HG03280 (cell line): ENCODE results near the gene PLXNA2.

Source experiments
- ATAC-seq: cut with Tn5 transposase; IDR thresholded peaks from one replicate; pipeline ENCODE4 v1.9.1; 2021; ENCODE audit warnings: mild to moderate bottlenecking, moderate library complexity; ENCODE audit not compliant: unreplicated experiment

PLXNA2 gene

GRCh38 chr1:208006258-208006920 lies 237.8 kb downstream of the PLXNA2 start:
- no peak for ATAC-seq

DNA sequence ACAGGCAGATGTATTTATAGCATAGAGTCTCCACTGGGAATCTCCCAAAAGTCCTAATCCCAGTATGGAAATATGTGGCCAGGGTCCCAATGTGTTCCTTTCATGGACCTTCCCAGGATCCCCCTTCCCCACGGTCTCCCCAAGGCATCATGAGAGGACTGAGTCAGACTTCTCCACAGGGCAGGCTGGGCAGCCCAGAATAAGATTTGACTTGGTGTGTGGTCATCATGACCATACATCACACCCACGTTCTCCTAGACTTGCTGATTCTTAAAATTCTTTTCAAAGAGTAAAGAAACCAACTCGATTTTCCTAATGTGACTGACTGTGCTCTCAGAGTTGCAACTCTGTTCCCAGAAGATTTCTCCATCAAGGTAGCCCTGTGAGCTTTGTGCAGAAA lies 239.3 kb downstream of the PLXNA2 start:
- ATAC-seq = no peak

DNA sequence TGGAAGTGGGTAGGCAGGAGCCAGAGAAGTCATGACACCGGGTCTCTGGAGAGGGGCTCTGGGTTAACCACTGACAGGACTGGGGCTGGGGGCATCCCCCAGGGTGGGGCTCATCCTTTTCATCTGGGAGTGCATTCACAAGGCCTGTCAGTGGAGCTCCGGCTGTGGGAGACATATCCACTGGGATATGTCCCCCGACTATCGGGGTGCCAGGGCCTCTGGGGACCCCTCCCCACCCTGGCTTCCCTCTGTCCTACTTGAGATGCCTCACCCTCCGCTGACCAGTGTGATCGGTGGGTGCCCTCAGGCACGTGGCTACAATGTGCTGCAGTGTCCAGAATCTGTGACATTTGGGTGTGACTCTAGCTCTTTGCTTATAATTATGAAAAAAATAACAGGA lies 240.9 kb downstream of the PLXNA2 start:
- no peak for ATAC-seq

DNA sequence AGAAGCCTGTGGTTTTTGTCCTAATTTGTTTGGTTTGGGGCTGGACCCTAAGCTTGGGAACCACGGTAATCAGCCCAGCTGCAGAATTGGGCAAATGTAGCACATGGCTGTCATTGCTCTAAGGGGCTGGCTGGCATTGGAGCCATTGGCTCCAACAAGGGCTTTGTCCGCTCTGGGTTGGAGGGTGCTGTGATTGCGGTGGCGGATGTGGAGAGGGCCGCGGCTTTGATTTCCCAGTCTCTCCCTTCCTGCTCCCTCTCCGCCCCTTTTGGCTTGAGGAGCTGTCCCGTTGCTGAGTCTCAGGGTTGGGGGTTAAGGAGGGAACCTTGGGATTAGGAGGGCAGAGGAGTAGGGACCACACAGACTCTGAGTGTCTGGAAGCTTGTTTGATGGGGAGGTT lies 241.5 kb downstream of the PLXNA2 start:
- no peak for ATAC-seq

- no peak for ATAC-seq
Measured at GRCh38 chr1:208002078-208002477, 242.1 kb downstream of the PLXNA2 start.

- ATAC-seq = no peak
Measured at GRCh38 chr1:208000504-208000903, 243.7 kb downstream of the PLXNA2 start.

- ATAC-seq = no peak
Measured at GRCh38 chr1:207999972-208000371, 244.2 kb downstream of the PLXNA2 start.

DNA sequence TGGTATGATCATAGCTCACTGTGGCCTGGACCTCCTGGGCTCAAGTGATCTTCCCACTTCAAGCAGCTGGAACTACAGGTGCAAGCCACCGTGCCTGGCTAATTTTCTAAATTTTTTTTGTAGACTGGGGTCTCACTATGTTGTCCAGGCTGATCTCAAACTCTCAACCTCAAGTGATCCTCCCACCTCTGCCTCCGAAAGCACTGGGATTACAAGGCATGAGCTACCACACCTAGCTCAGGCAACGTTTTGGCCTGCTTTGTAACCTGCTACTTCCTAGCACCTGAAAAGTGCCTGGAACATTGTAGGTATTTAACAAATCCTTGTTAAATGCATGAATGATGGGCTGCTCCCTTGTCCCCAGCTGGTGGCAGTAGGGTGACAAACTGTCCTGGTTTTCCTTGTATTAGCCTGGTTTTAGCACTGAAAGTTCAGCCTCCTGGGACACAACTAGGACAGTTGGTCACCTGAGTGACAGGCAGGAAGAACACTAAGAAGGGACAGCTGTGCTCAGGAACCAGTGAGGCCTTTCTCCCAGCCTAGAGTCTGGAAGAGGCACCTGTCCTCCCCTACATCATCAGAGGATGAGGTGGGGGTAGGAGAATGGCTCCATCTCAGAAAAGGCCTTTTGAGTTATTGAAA lies 244.8 kb downstream of the PLXNA2 start:
- no peak for ATAC-seq

DNA sequence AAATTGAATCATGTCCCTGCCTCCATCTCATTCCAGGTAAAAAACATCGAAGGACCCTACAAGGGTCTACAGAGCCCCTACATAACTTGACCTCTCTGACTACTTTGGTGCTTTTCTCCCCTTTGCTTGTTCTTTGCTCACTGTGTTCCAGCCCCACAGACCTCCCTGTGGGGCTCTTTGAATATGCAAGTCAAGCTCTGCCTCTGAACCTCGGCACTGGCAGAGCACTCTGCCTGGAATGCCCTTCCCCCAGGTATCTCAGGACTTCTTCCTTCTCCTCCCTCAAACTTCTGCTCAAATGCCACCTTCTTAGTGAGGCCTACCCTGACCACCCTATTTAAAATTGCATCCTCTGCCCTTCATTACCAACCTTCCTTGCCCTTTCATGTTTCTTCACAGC lies 245.5 kb downstream of the PLXNA2 start:
- ATAC-seq = no peak

GRCh38 chr1:207997486-207998268 lies 246.5 kb downstream of the PLXNA2 start:
- ATAC-seq = peak; percentile 76

DNA sequence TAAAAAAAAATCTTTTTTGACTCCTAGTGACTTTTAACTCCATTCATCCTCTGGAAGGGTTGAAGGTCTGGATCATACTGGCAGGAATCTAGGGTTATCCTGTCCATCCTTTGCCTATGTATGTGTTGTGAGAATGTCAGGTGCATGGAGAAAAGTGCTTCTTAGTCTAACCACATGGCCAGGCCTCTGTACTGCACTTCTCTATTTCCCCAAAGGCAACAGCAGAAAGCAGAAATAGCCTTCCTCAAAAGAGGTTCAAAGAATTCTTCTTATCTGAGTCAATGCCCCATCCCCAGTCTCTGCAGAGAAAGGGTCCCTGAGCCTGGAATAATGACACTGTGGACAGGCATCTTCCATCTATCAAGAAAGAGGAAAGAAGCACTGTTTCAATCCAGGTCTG lies 247.5 kb downstream of the PLXNA2 start:
- ATAC-seq = no peak

DNA sequence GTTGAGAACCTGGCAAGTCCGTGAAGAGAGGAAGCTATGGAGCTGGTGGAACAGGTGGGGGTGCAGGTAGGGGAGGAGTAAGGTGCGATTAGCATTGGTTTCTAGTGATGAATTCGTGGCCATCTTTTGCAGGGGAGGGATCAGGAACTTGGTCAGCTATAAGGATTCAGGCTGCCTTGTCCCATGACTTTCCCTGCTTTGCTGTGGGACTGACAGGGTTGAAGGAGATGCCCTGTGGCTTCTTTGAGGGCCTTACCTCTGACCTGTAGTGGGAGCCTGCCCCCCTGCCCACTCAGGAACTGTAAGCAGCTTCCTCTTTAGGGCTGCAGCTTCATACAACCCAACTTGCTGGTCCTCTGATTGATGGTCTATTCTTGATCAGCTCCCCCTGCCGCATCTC lies 248.6 kb downstream of the PLXNA2 start:
- no peak for ATAC-seq

- ATAC-seq = no peak
Measured at GRCh38 chr1:207993477-207994445, 250.4 kb downstream of the PLXNA2 start.

GRCh38 chr1:207992677-207993236 lies 251.4 kb downstream of the PLXNA2 start:
- no peak for ATAC-seq

- ATAC-seq = no peak
Measured at GRCh38 chr1:207991583-207992026, 252.6 kb downstream of the PLXNA2 start.

- no peak for ATAC-seq
Measured at GRCh38 chr1:207990876-207991582, 253.2 kb downstream of the PLXNA2 start.

DNA sequence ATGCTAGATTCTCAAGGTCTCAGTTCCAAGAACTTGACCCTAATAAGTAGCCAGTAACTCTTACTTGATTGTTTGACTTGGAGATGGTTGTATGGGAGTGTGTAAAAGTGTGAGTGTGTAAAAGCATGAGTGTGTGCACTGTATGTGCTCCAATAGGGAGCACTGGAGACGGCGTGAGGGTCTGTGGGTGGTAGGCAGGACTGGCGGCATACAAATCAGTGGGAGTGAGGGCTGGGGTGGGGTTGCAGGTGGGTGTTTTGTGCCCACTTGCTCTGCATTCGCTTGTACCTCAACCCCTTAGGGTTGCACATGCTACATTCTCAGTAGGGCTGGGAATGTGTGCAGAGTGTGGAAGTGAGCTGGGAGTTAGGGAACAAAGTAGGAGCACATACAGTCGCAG lies 253.7 kb downstream of the PLXNA2 start:
- ATAC-seq = no peak

DNA sequence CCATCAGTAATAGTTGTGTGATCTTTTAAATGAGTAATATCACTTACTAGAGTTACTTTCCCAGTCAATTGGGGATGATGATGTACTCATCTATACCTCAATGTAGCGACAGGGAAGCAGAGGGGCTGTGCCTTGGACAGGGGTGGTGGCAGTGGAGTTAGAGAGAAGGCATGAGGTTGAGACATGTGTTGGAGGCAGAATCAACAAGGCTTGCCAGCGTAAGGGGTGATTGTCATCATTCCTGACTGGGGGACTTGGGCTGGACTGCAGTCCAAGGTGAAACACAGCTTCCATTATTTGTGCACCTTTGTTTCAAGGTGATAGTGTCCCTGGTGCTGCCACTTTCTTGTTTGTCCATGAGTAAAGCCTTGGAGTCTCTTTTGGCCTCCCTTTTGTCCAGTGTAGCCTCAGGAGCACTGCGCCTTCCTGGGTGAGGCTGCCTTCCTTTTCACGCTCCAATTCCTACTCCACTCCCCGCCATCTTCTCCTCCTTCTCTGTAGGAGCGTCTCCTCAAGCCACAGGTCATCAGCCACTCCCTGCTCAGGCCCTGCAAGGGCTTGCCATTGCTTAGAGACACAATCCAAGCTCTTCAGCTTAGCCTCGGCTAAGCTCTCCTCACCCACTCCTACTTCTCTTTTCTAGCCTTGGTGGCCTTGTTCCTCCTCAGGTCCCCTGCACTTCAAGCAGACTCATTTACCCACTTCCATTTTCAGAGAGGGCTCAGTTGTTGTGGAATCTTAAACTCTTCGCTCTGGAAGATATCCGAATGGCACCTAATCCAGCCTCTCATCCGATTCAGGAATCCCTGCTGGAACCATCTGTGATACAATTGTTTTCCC lies 255.6 kb downstream of the PLXNA2 start:
- ATAC-seq = no peak

DNA sequence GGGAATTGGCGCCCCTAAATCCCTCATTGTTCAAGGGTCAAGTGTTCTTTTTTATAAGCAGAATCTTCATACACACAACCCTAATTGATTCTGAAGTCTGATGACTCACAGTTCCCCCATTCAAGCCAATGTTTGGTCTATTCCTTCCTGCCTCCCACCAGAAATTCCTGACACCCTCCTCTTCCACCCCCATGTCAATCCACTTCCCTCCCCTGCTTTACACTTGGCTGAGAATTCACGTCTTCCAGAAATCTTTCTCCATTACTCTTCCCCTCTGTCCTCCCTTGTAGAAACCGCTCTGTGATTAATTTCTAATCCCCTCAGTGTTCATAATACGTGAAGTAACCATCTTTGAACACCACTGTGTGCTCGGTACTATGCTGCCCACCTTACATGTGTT lies 257.0 kb downstream of the PLXNA2 start:
- ATAC-seq = no peak
